Effector memory CD4-positive, alpha-beta T cell (primary cell): ENCODE measurements around the gene ANP32E.
"Not testable (repeated sequence)": the region's sequence is repeated elsewhere in the genome, so short reads cannot be mapped to it uniquely, and the experiment has no call there.

Experiments used
- DNase-seq, 3 donors: peaks; one replicate each; pipeline ENCODE4 v3.0.0-alpha.2; 2020
- H3K27ac ChIP-seq: 2 replicates; pipeline ENCODE4 v1.7.0; 2013; ENCODE audit warnings: mild to moderate bottlenecking, low read length, moderate library complexity; ENCODE audit not compliant: insufficient read depth, poor library complexity, severe bottlenecking
- H3K27me3 ChIP-seq: replicated peaks from 2 replicates; pipeline ENCODE4 v1.7.0; 2013; ENCODE audit warnings: mild to moderate bottlenecking, low read length; ENCODE audit not compliant: insufficient read depth, control insufficient read depth, poor library complexity, severe bottlenecking
- H3K36me3 ChIP-seq: 2 replicates; pipeline ENCODE4 v1.7.0; 2013; ENCODE audit warnings: mild to moderate bottlenecking, low read length, moderate library complexity; ENCODE audit not compliant: control insufficient read depth, insufficient read depth
- H3K4me1 ChIP-seq: 2 replicates; pipeline ENCODE4 v1.7.0; 2013; ENCODE audit warnings: low read length, mild to moderate bottlenecking; ENCODE audit not compliant: control insufficient read depth, insufficient read depth, poor library complexity, severe bottlenecking
- H3K4me3 ChIP-seq: 2 replicates; pipeline ENCODE4 v1.7.0; 2013; ENCODE audit warnings: low read length, low read depth, mild to moderate bottlenecking; ENCODE audit not compliant: insufficient read depth, poor library complexity, severe bottlenecking
- H3K9me3 ChIP-seq: 2 replicates; pipeline ENCODE4 v1.7.0; 2013; ENCODE audit warnings: mild to moderate bottlenecking, low read length, moderate library complexity; ENCODE audit not compliant: control insufficient read depth

The ANP32E gene

GRCh38 chr1:150234566-150235293, 1.2 kb downstream of the ANP32E start:
- Histone ChIP-seq H3K27me3 (no peaks in the 10 kb centered on the region), H3K4me1 (peaks cover 15% of the 10 kb centered on the region), H3K9me3 (no peaks in the 10 kb centered on the region), H3K4me3 (peak overlapping the region; percentile 89), H3K36me3 (no peaks in the 10 kb centered on the region), H3K27ac (peak overlapping the region; percentile 95)
- peak; percentile 86 to 88 (median 87) for DNase-seq

DNA sequence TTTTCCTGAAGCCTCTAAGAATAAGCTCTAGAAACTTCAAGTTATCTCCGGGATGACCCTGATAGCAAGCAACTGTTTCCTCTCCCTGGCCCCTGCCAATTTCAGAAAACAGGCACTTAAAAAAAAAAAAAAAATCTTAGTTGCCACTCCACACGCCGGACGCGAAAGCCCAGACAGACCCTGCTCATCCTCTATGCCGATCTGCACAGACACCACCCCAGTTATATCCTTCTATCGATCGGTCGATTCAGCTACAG, 1.7 kb downstream of the ANP32E start:
- H3K4me1 ChIP-seq: peaks cover 15% of the 10 kb centered on the region
- H3K4me3 ChIP-seq: peak overlapping the region; percentile 89
- DNase-seq: no peak
- H3K9me3 ChIP-seq: no peaks in the 10 kb centered on the region
- H3K27ac ChIP-seq: peak overlapping the region; percentile 95
- H3K27me3 ChIP-seq: no peaks in the 10 kb centered on the region
- no peaks in the 10 kb centered on the region for H3K36me3 ChIP-seq

DNA sequence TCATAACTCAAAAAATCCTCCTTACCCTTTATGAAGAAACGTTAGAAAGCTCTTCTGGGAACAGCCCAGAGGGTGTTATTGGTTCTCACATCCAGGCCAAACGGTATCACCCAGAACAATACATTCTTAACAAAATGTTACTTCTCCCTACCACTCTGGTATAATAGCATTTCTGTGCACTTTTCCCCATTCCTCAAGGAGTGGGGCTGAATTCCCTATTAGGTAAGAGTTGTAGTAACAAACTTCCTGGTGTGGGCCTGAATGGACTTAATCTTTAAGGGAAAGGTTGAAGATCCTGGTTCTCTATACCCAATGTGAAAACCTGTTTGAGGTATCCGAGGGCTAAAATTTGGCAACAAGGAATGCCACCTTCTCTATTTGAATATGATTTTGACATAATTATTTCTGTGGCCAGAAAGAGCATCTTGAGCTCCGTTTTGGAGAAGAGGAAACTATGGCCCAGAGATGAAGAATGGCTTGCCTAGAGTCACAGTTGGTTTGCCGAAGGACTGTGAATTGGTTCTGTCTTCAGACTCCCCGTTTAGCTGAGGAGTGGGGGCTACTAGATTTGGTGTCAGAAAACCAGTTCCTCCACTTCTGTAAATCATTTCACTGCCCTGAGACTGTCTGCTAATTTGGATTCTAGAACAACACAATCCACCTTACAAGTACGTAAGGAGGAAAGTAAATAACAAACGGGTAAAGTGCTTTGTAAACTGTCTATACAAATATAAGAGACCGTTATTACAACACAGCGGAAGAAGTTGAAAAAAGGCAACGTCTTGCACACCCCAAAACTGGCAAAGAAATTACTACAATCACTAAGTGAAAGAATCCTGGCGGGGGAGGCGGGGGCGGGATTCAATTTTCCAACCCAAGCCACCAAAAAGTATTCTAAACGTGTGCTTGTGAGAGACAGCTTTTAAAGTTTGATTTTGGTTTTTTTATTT, 2.3 kb downstream of the ANP32E start:
- peak in 2 of 3 donors; percentile 6 for DNase-seq
- Histone ChIP-seq H3K27ac (peak overlapping the region; percentile 95), H3K4me3 (peak overlapping the region; percentile 89), H3K4me1 (peaks cover 15% of the 10 kb centered on the region), H3K9me3 (no peaks in the 10 kb centered on the region), H3K27me3 (no peaks in the 10 kb centered on the region), H3K36me3 (no peaks in the 10 kb centered on the region)

- not testable (repeated sequence) for H3K4me3 ChIP-seq, H3K36me3 ChIP-seq, H3K27me3 ChIP-seq, DNase-seq, H3K9me3 ChIP-seq
- Histone ChIP-seq H3K27ac (peak overlapping the region; percentile 95), H3K4me1 (peaks cover 15% of the 10 kb centered on the region)
Measured at GRCh38 chr1:150232921-150233320, 3.0 kb downstream of the ANP32E start.

- H3K4me1 ChIP-seq, H3K4me3 ChIP-seq, H3K27ac ChIP-seq, DNase-seq, H3K27me3 ChIP-seq, H3K9me3 ChIP-seq: not testable (repeated sequence)
- peaks cover 30% of the 10 kb centered on the region for H3K36me3 ChIP-seq
Measured at GRCh38 chr1:150228246-150228645, 7.7 kb downstream of the ANP32E start.

DNA sequence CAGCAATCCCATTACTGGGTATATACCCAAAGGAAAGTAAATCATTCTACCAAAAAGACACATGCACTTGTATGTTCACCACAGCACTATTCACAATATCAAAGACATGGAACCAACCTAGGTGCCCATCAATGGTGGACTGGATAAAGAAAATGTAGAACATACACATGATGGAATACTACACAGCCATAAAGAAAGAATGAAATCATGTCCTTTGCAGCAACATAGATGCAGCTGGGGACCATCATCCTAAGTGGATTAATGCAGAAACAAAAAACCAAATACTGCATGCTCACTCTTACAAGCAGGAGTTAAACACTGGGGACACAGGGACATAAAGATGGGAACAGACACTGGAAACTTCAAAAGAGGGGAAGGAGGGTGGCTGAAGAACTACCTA, 8.7 kb downstream of the ANP32E start:
- H3K9me3 ChIP-seq: no peaks in the 10 kb centered on the region
- no peak for DNase-seq
- no peak overlapping the region for H3K4me3 ChIP-seq
- H3K27ac ChIP-seq: no peak overlapping the region
- H3K27me3 ChIP-seq: no peaks in the 10 kb centered on the region
- H3K36me3 ChIP-seq: peaks cover 30% of the 10 kb centered on the region
- no peaks in the 10 kb centered on the region for H3K4me1 ChIP-seq

GRCh38 chr1:150226486-150226885, 9.4 kb downstream of the ANP32E start:
- Histone ChIP-seq H3K27me3 (no peaks in the 10 kb centered on the region), H3K4me3 (no peak overlapping the region), H3K9me3 (no peaks in the 10 kb centered on the region), H3K4me1 (no peaks in the 10 kb centered on the region), H3K36me3 (peaks cover 30% of the 10 kb centered on the region), H3K27ac (no peak overlapping the region)
- no peak for DNase-seq

- Histone ChIP-seq H3K27ac (no peak overlapping the region), H3K36me3 (peaks cover 30% of the 10 kb centered on the region), H3K4me3 (no peak overlapping the region), H3K4me1 (no peaks in the 10 kb centered on the region), H3K27me3 (no peaks in the 10 kb centered on the region), H3K9me3 (no peaks in the 10 kb centered on the region)
- DNase-seq: no peak
Measured at GRCh38 chr1:150225546-150225945, 10.4 kb downstream of the ANP32E start.

DNA sequence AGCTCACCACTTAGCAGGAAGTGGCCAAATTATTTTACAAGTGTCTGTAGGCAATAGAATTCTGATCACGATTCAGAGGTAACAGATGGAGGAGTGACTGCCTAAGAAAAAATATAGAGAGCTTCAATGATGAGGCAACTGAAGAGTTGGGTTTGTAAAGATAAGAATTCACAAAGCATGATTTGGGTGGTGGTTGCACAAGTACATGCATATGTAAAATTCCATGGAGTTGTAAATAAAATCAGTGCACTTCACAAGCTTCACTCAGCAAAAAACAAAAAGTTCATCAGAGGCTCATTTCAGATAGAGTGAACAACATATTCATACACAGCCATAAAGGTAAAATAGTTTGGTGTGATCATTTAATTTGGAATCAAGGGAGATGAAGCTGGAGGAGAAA, 10.9 kb downstream of the ANP32E start:
- H3K4me3 ChIP-seq: no peak overlapping the region
- H3K4me1 ChIP-seq: no peaks in the 10 kb centered on the region
- H3K9me3 ChIP-seq: no peaks in the 10 kb centered on the region
- no peak overlapping the region for H3K27ac ChIP-seq
- peaks cover 30% of the 10 kb centered on the region for H3K36me3 ChIP-seq
- H3K27me3 ChIP-seq: no peaks in the 10 kb centered on the region
- DNase-seq: no peak

GRCh38 chr1:150221552-150221951, 14.4 kb downstream of the ANP32E start:
- Histone ChIP-seq H3K27me3 (no peaks in the 10 kb centered on the region), H3K9me3 (no peaks in the 10 kb centered on the region), H3K4me1 (no peaks in the 10 kb centered on the region), H3K36me3 (peaks cover 19% of the 10 kb centered on the region), H3K4me3 (no peak overlapping the region), H3K27ac (no peak overlapping the region)
- no peak for DNase-seq
